HepG2 (cell line): Measurements from ENCODE around the gene DYNC2I2. TPM values are rescaled to one million over a fixed set of nuclear protein-coding genes. Genes with fewer than 3 reads are reported as not detected.
A peak's percentile ranks its signal among the peaks of the same experiment; 100 is the strongest.

ENCODE experiments used
- AKAP8 ChIP-seq: sonication (generic); formaldehyde crosslinking; IDR thresholded peaks from 2 replicates; pipeline ENCODE4 v1.5.1; 2020; ENCODE audit warnings: mild to moderate bottlenecking, missing genetic modification reagents
- CHD4 ChIP-seq: fragments of 200-600 bp; sonication (generic); IDR thresholded peaks from 2 replicates; pipeline ENCODE4 v1.7.0; 2017; ENCODE audit warnings: mild to moderate bottlenecking, low read length, borderline replicate concordance
- FOXA1 ChIP-seq, 2 experiments: fragments of 450-650 bp in 1 of 2; sonication (generic) in 1 of 2; formaldehyde crosslinking in 1 of 2; IDR thresholded peaks; 2 replicates each; pipeline versions ENCODE4 v1.4.0 to v1.6.1; 2016 to 2020; ENCODE audit warnings: missing genetic modification reagents in 1 of 2
- GATAD1 ChIP-seq: IDR thresholded peaks from 2 replicates; pipeline ENCODE4 v1.6.1; 2016; ENCODE audit warnings: missing genetic modification reagents, missing compliant biosample characterization
- GATAD2A ChIP-seq: IDR thresholded peaks from 2 replicates; pipeline ENCODE4 v1.6.1; 2016
- HNRNPUL1 ChIP-seq: fragments of 200-400 bp; formaldehyde crosslinking; IDR thresholded peaks from 2 replicates; pipeline ENCODE4 v1.6.1; 2017; ENCODE audit warnings: low read depth, mild to moderate bottlenecking, low read length, moderate library complexity
- JUNB ChIP-seq: sonication (generic); formaldehyde crosslinking; IDR thresholded peaks from 2 replicates; pipeline ENCODE4 v1.8.0; 2022; ENCODE audit warnings: missing genetic modification reagents, mild to moderate bottlenecking, borderline replicate concordance
- MBD4 ChIP-seq: IDR thresholded peaks from 2 replicates; pipeline ENCODE4 v1.6.1; 2012; ENCODE audit warnings: low read length, inconsistent platforms, borderline replicate concordance
- NAIF1 ChIP-seq: sonication (generic); formaldehyde crosslinking; IDR thresholded peaks from 2 replicates; pipeline ENCODE4 v1.5.0; 2020; ENCODE audit warnings: mild to moderate bottlenecking, missing genetic modification reagents, borderline replicate concordance
- RAD51 ChIP-seq: fragments of 450-650 bp; IDR thresholded peaks from 2 replicates; pipeline ENCODE4 v1.6.1; 2016; ENCODE audit warnings: borderline replicate concordance
- SAP130 ChIP-seq: IDR thresholded peaks from 2 replicates; pipeline ENCODE4 v1.6.1; 2016; ENCODE audit warnings: low read depth
- ZEB1 ChIP-seq: IDR thresholded peaks from 2 replicates; pipeline ENCODE4 v1.6.1; 2012; ENCODE audit warnings: mild to moderate bottlenecking, low read depth, inconsistent platforms; ENCODE audit not compliant: insufficient replicate concordance
- ZNF263 ChIP-seq: sonication (generic); formaldehyde crosslinking; IDR thresholded peaks from 2 replicates; pipeline ENCODE4 v1.4.0; 2020; ENCODE audit warnings: missing genetic modification reagents
- ZNF549 ChIP-seq: sonication (generic); formaldehyde crosslinking; IDR thresholded peaks from 2 replicates; pipeline ENCODE4 v1.5.0; 2020; ENCODE audit warnings: missing genetic modification reagents
- ZNF839 ChIP-seq: sonication (generic); formaldehyde crosslinking; IDR thresholded peaks from 2 replicates; pipeline ENCODE4 v1.4.0; 2020; ENCODE audit warnings: missing genetic modification reagents, mild to moderate bottlenecking, borderline replicate concordance
- ZXDC ChIP-seq: sonication (generic); formaldehyde crosslinking; IDR thresholded peaks from 2 replicates; pipeline ENCODE4 v1.5.0; 2020; ENCODE audit warnings: mild to moderate bottlenecking, missing genetic modification reagents
- polyA plus RNA-seq, 8 experiments: library from polyadenylated mRNA; depleted of rRNA in 3 of 8; stranded (reverse) in 7 of 8; unstranded in 1 of 8; fragments of >200 nt; fragmentation: Illumina TruSeq in 4 of 8; extraction: Trizol in 4 of 8; gene quantifications; 2 replicates each; pipeline versions ENCODE4 v1.2.1 to v1.2.3, GENCODE V29; 2011 to 2016; ENCODE audit warnings: low read depth in 4 of 8, missing spikeins in 1 of 8, mixed read lengths in 1 of 8; ENCODE audit not compliant: insufficient read depth in 1 of 8
- total RNA-seq, 5 experiments: library from RNA; depleted of rRNA; stranded (reverse); fragments of >200 nt; fragmentation: Illumina TruSeq; extraction: Trizol; gene quantifications; 2 replicates each; pipeline ENCODE4 v1.2.3, GENCODE V29; 2016; ENCODE audit warnings: low read depth in 1 of 5
- TF ChIP-seq, protein P1 (sequence below): sonication (generic); formaldehyde crosslinking; IDR thresholded peaks from 2 replicates; pipeline ENCODE4 v1.5.0; 2020; ENCODE audit warnings: mild to moderate bottlenecking, missing genetic modification reagents, borderline replicate concordance
- TF ChIP-seq, protein P2 (sequence below): sonication (generic); formaldehyde crosslinking; IDR thresholded peaks from 2 replicates; pipeline ENCODE4 v1.5.0; 2020; ENCODE audit warnings: missing genetic modification reagents, mild to moderate bottlenecking, borderline replicate concordance

Gene DYNC2I2
- total and polyA plus RNA-seq, 2 of the 13 experiments (the other 11 are each of a cell fraction or from before 2014, with no cell fraction given) = 13.7 to 40.2 TPM

DNA sequence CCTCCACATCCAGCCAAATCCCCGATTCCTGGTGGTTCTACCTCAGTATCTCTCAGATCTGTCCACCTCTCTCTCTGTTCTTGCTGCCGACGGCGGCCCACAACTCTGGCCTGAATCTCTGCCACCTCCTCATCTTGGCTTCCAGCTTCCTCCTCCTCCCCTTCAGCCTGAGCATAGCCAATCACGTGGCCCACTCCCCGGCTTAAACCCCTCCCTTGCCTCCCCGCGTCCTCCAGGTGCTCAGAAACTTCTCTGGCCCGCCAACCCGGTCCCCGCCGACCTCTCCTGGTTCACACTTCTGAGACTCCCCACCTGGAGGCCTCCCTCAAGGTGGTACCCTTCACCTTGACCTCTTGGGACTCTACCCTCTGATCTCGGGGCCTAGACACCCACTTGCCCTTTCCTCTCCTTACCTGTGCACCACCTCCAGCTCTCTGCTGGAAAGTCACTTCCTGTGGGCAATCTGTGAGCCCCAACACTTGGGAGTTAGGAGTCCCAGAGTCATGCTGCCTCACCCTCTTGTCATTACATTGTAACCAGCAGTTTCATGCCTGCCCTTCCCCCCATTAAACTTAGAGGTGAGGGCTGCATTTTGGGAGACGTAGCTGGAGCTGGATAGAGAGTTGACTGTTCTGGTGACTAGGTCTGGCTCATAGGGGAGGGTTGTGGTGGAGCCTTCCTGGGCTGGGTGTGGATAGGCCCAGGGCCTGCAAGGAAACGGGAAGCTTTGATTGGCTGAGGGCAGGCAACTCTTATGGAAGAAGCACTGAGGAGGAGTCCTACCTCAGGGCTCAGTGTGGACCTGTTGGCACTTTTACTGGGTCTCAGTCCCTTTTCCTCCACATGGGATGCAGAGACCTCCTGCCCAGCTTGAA, 27.9 kb upstream of the DYNC2I2 start (continued):
- TF ChIP-seq, protein P1, sequence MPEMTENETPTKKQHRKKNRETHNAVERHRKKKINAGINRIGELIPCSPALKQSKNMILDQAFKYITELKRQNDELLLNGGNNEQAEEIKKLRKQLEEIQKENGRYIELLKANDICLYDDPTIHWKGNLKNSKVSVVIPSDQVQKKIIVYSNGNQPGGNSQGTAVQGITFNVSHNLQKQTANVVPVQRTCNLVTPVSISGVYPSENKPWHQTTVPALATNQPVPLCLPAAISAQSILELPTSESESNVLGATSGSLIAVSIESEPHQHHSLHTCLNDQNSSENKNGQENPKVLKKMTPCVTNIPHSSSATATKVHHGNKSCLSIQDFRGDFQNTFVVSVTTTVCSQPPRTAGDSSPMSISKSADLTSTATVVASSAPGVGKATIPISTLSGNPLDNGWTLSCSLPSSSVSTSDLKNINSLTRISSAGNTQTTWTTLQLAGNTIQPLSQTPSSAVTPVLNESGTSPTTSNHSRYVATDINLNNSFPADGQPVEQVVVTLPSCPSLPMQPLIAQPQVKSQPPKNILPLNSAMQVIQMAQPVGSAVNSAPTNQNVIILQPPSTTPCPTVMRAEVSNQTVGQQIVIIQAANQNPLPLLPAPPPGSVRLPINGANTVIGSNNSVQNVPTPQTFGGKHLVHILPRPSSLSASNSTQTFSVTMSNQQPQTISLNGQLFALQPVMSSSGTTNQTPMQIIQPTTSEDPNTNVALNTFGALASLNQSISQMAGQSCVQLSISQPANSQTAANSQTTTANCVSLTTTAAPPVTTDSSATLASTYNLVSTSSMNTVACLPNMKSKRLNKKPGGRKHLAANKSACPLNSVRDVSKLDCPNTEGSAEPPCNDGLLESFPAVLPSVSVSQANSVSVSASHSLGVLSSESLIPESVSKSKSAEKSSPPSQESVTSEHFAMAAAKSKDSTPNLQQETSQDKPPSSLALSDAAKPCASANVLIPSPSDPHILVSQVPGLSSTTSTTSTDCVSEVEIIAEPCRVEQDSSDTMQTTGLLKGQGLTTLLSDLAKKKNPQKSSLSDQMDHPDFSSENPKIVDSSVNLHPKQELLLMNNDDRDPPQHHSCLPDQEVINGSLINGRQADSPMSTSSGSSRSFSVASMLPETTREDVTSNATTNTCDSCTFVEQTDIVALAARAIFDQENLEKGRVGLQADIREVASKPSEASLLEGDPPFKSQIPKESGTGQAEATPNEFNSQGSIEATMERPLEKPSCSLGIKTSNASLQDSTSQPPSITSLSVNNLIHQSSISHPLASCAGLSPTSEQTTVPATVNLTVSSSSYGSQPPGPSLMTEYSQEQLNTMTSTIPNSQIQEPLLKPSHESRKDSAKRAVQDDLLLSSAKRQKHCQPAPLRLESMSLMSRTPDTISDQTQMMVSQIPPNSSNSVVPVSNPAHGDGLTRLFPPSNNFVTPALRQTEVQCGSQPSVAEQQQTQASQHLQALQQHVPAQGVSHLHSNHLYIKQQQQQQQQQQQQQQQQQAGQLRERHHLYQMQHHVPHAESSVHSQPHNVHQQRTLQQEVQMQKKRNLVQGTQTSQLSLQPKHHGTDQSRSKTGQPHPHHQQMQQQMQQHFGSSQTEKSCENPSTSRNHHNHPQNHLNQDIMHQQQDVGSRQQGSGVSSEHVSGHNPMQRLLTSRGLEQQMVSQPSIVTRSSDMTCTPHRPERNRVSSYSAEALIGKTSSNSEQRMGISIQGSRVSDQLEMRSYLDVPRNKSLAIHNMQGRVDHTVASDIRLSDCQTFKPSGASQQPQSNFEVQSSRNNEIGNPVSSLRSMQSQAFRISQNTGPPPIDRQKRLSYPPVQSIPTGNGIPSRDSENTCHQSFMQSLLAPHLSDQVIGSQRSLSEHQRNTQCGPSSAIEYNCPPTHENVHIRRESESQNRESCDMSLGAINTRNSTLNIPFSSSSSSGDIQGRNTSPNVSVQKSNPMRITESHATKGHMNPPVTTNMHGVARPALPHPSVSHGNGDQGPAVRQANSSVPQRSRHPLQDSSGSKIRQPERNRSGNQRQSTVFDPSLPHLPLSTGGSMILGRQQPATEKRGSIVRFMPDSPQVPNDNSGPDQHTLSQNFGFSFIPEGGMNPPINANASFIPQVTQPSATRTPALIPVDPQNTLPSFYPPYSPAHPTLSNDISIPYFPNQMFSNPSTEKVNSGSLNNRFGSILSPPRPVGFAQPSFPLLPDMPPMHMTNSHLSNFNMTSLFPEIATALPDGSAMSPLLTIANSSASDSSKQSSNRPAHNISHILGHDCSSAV (CRISPR knock-in tag) = no peak
- TF ChIP-seq ZNF263 (CRISPR knock-in tag) (peak; percentile 93), CHD4 (no peak), RAD51 (peak; percentile 68), GATAD1 (peak; percentile 42; the same call in 1 of the 2 replicates), GATAD2A (CRISPR knock-in tag) (peak; percentile 36; the same call in 1 of the 2 replicates), NAIF1 (0 out of 2 replicates have a peak, but pooled peaks have one; percentile 12), JUNB (CRISPR knock-in tag) (no peak), ZEB1 (peak; percentile 92), MBD4 (no peak), ZNF839 (no peak), ZXDC (no peak), SAP130 (CRISPR knock-in tag) (peak; percentile 76; the same call in 1 of the 2 replicates), HNRNPUL1 (no peak), ZNF549 (CRISPR knock-in tag) (no peak), FOXA1 (IDR thresholded peaks at IDR 0.05) (no peak), FOXA1 (CRISPR knock-in tag; IDR thresholded peaks at IDR 0.05) (no peak), AKAP8 (0 out of 2 replicates have a peak, but pooled peaks have one; percentile 32)
- TF ChIP-seq, protein P2, sequence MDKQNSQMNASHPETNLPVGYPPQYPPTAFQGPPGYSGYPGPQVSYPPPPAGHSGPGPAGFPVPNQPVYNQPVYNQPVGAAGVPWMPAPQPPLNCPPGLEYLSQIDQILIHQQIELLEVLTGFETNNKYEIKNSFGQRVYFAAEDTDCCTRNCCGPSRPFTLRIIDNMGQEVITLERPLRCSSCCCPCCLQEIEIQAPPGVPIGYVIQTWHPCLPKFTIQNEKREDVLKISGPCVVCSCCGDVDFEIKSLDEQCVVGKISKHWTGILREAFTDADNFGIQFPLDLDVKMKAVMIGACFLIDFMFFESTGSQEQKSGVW (CRISPR knock-in tag) = no peak
